ENCODE measurements around the gene RALGAPA2. TPM values are rescaled to one million over a fixed set of nuclear protein-coding genes. Genes with fewer than 3 reads are reported as not detected.
"Not testable (repeated sequence)": the region's sequence is repeated elsewhere in the genome, so short reads cannot be mapped to it uniquely, and the experiment has no call there.

Gene RALGAPA2
- total RNA-seq, 1 donor = 6.2 TPM

- no peaks in the 10 kb centered on the region for H3K4me1 ChIP-seq (ENCODE audit: insufficient read depth, low read length)
- H3K79me2 ChIP-seq (ENCODE audit: insufficient read depth, low read length) = no peaks in the 10 kb centered on the region
- H2AFZ ChIP-seq (ENCODE audit: low read length) = no peak overlapping the region
- H3K27me3 ChIP-seq (ENCODE audit: insufficient read depth, low read length) = no peaks in the 10 kb centered on the region
- no peaks in the 10 kb centered on the region for H3K9me3 ChIP-seq (ENCODE audit: low read depth, low read length)
- no peak for TF ChIP-seq CTCF (IDR thresholded peaks at IDR 0.05; ENCODE audit: extremely low read depth, low read depth, low read length)
- no peak for DNase-seq (ENCODE audit: insufficient read length, low spot score, missing footprints)
- H4K20me1 ChIP-seq (ENCODE audit: insufficient read depth, low read length) = no peaks in the 10 kb centered on the region
- no peak overlapping the region for H3K27ac ChIP-seq (ENCODE audit: low read depth, low read length)
- no peaks in the 10 kb centered on the region for H3K36me3 ChIP-seq (ENCODE audit: insufficient read depth, low read length)
- no peak overlapping the region for H3K4me2 ChIP-seq (ENCODE audit: insufficient read depth, low read length)
- H3K4me3 ChIP-seq (ENCODE audit: insufficient read depth, low read length) = no peak overlapping the region
Observed at GRCh38 chr20:20548527-20549266, 163.7 kb downstream of the RALGAPA2 start.

- no peak for DNase-seq (ENCODE audit: insufficient read length, low spot score, missing footprints)
- TF ChIP-seq CTCF (IDR thresholded peaks at IDR 0.05; ENCODE audit: extremely low read depth, low read depth, low read length) = no peak
- Histone ChIP-seq H3K4me2 (ENCODE audit: insufficient read depth, low read length) (no peak overlapping the region), H4K20me1 (ENCODE audit: insufficient read depth, low read length) (no peaks in the 10 kb centered on the region), H3K79me2 (ENCODE audit: insufficient read depth, low read length) (no peaks in the 10 kb centered on the region), H3K4me1 (ENCODE audit: insufficient read depth, low read length) (no peaks in the 10 kb centered on the region), H3K9me3 (ENCODE audit: low read depth, low read length) (no peaks in the 10 kb centered on the region), H2AFZ (ENCODE audit: low read length) (no peak overlapping the region), H3K27ac (ENCODE audit: low read depth, low read length) (no peak overlapping the region), H3K27me3 (ENCODE audit: insufficient read depth, low read length) (no peaks in the 10 kb centered on the region), H3K36me3 (ENCODE audit: insufficient read depth, low read length) (no peaks in the 10 kb centered on the region), H3K4me3 (ENCODE audit: insufficient read depth, low read length) (no peak overlapping the region)
Observed at GRCh38 chr20:20547876-20548266, 164.6 kb downstream of the RALGAPA2 start.

DNA sequence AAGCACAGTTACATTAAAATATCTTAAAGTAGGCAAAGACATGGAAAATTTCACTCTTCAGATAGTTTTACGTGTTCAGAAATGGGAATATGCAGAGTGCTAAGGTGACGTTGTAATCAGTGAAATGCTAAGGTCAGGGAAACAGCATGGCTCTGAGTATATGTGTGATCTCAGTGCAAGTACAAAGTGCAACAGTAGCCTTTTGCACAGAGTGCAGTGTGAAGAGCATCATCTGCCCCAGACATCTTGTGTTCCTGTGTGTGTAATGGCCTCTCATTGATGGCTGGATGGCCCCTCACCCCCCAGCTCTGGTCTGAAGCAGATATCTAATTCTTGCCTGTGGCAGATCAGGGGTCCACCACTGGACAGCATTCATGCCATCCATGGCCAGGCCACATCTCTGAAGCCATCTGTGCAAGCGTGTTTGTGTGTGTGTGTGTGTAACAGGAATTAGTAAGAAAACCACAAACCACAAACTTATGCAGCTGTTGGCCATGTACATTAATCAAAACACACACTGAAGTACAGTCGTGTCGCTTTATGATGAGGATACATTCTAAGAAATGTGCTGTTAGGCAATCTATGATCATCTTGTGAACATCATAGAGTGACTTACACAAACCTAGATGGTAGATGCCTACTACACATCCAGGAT is 165.1 kb downstream of the RALGAPA2 start:
- Histone ChIP-seq H4K20me1 (ENCODE audit: insufficient read depth, low read length) (no peaks in the 10 kb centered on the region), H3K79me2 (ENCODE audit: insufficient read depth, low read length) (no peaks in the 10 kb centered on the region), H2AFZ (ENCODE audit: low read length) (no peak overlapping the region), H3K27ac (ENCODE audit: low read depth, low read length) (no peak overlapping the region), H3K36me3 (ENCODE audit: insufficient read depth, low read length) (no peaks in the 10 kb centered on the region), H3K4me2 (ENCODE audit: insufficient read depth, low read length) (no peak overlapping the region), H3K4me1 (ENCODE audit: insufficient read depth, low read length) (no peaks in the 10 kb centered on the region), H3K9me3 (ENCODE audit: low read depth, low read length) (no peaks in the 10 kb centered on the region), H3K4me3 (ENCODE audit: insufficient read depth, low read length) (no peak overlapping the region), H3K27me3 (ENCODE audit: insufficient read depth, low read length) (no peaks in the 10 kb centered on the region)
- DNase-seq (ENCODE audit: insufficient read length, low spot score, missing footprints) = no peak
- TF ChIP-seq CTCF (IDR thresholded peaks at IDR 0.05; ENCODE audit: extremely low read depth, low read depth, low read length) = no peak

DNA sequence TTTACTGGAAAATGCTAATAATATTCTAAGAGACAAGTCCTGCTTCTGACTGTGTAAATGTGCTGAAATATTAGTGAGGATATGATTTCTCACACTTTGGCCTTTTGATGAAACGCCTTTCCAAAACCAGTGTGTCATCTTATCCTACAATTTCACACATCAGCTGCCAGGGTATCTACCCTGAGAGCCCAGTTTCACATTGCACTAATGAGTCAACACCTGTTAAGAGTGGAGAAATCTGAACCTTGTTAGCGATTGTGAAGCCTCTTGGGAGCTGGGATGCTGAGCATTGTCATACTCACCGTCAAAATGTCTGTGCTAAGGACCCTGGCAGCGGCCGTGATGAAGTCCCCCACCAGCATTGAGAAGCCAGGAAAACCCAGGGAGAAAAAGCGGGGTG is 166.0 kb downstream of the RALGAPA2 start:
- Histone ChIP-seq H3K27ac (ENCODE audit: low read depth, low read length) (no peak overlapping the region), H3K4me3 (ENCODE audit: insufficient read depth, low read length) (no peak overlapping the region), H3K79me2 (ENCODE audit: insufficient read depth, low read length) (no peaks in the 10 kb centered on the region), H3K27me3 (ENCODE audit: insufficient read depth, low read length) (no peaks in the 10 kb centered on the region), H2AFZ (ENCODE audit: low read length) (no peak overlapping the region), H3K4me2 (ENCODE audit: insufficient read depth, low read length) (no peak overlapping the region), H3K9me3 (ENCODE audit: low read depth, low read length) (no peaks in the 10 kb centered on the region), H3K4me1 (ENCODE audit: insufficient read depth, low read length) (no peaks in the 10 kb centered on the region), H4K20me1 (ENCODE audit: insufficient read depth, low read length) (no peaks in the 10 kb centered on the region), H3K36me3 (ENCODE audit: insufficient read depth, low read length) (no peaks in the 10 kb centered on the region)
- no peak for TF ChIP-seq CTCF (IDR thresholded peaks at IDR 0.05; ENCODE audit: extremely low read depth, low read depth, low read length)
- no peak for DNase-seq (ENCODE audit: insufficient read length, low spot score, missing footprints)

- H3K36me3 ChIP-seq (ENCODE audit: insufficient read depth, low read length); H3K27ac ChIP-seq (ENCODE audit: low read depth, low read length); DNase-seq (ENCODE audit: insufficient read length, low spot score, missing footprints); H3K4me1 ChIP-seq (ENCODE audit: insufficient read depth, low read length); H3K27me3 ChIP-seq (ENCODE audit: insufficient read depth, low read length); H2AFZ ChIP-seq (ENCODE audit: low read length); H3K9me3 ChIP-seq (ENCODE audit: low read depth, low read length); H3K79me2 ChIP-seq (ENCODE audit: insufficient read depth, low read length); H3K4me3 ChIP-seq (ENCODE audit: insufficient read depth, low read length); H3K4me2 ChIP-seq (ENCODE audit: insufficient read depth, low read length); H4K20me1 ChIP-seq (ENCODE audit: insufficient read depth, low read length): not testable (repeated sequence)
Observed at GRCh38 chr20:20543348-20543747, 169.1 kb downstream of the RALGAPA2 start.

All from osteoblast (primary cell).